Inflammatory macrophage treated with lipopolysaccharide for 4 hours (primary cell): Measurements from ENCODE around the gene RTP3.

Source experiments
- DNase-seq: peaks from one replicate; pipeline ENCODE4 v3.0.0-alpha.2; 2020

Gene RTP3

GRCh38 chr3:46497556-46498265, at the start of gene RTP3:
TSS of gene RTP3 (plus strand) at chr3:46497976. CDS start at chr3:46498063, 87 bp downstream.
- no peak for DNase-seq

- DNase-seq = no peak
Observed at GRCh38 chr3:46448721-46449120, 49.1 kb upstream of the RTP3 start.

- peak; percentile 20 for DNase-seq
Observed at GRCh38 chr3:46449755-46450552, 47.8 kb upstream of the RTP3 start.

GRCh38 chr3:46453526-46454208, 44.1 kb upstream of the RTP3 start:
- DNase-seq = no peak

GRCh38 chr3:46454209-46454595, 43.6 kb upstream of the RTP3 start:
- DNase-seq = no peak

- no peak for DNase-seq
Observed at GRCh38 chr3:46454606-46455005, 43.2 kb upstream of the RTP3 start.

- DNase-seq = no peak
Observed at GRCh38 chr3:46455231-46456115, 42.3 kb upstream of the RTP3 start.

GRCh38 chr3:46456118-46456517, 41.7 kb upstream of the RTP3 start:
- DNase-seq = no peak

GRCh38 chr3:46460051-46460450, 37.7 kb upstream of the RTP3 start:
- DNase-seq = no peak

- DNase-seq = peak; percentile 79
Observed at GRCh38 chr3:46462111-46462510, 35.7 kb upstream of the RTP3 start.

GRCh38 chr3:46462511-46462910, 35.3 kb upstream of the RTP3 start:
- no peak for DNase-seq

- DNase-seq = no peak
Observed at GRCh38 chr3:46463120-46463867, 34.5 kb upstream of the RTP3 start.

GRCh38 chr3:46463868-46464241, 33.9 kb upstream of the RTP3 start:
- DNase-seq = no peak

- DNase-seq = no peak
Observed at GRCh38 chr3:46464326-46465195, 33.2 kb upstream of the RTP3 start, which contains the start of gene LTF. TSS of gene LTF (minus strand) at chr3:46464905. CDS start at chr3:46464867, 38 bp downstream.

GRCh38 chr3:46465196-46465520, 32.6 kb upstream of the RTP3 start:
- DNase-seq = no peak

- no peak for DNase-seq
Observed at GRCh38 chr3:46466273-46466672, 31.5 kb upstream of the RTP3 start.

GRCh38 chr3:46466871-46467403, 30.8 kb upstream of the RTP3 start:
- no peak for DNase-seq

GRCh38 chr3:46467562-46467961, 30.2 kb upstream of the RTP3 start:
- DNase-seq = no peak

GRCh38 chr3:46468753-46469600, 28.8 kb upstream of the RTP3 start:
- DNase-seq = no peak
